Transverse colon (tissue), 4 donors: ENCODE measurements around the gene CLDN4.
A peak's percentile ranks its signal among the peaks of the same experiment; 100 is the strongest.

Source experiments
- POLR2AphosphoS5 ChIP-seq, 3 donors: sonication (generic); formaldehyde crosslinking; IDR thresholded peaks; one replicate each; pipeline ENCODE4 v1.6.1; 2016; ENCODE audit warnings: antibody characterized with exemption in 3 of 3
- TF ChIP-seq, protein P1 (sequence below), 5 experiments: fragments of 200-600 bp in 3 of 5; fragments of 450-650 bp in 2 of 5; sonication (generic) in 3 of 5; IDR thresholded peaks; 1 replicate in 2 of 5; 2 replicates in 3 of 5; pipeline ENCODE4 v1.5.1; 2016 to 2017; ENCODE audit warnings: antibody characterized with exemption in 5 of 5, inconsistent platforms in 3 of 5, mild to moderate bottlenecking in 2 of 5, moderate library complexity in 1 of 5

GRCh38 chr7:73799282-73800141 lies 31.3 kb upstream of the CLDN4 start:
- peak in 1 of 3 donors; percentile 28 for TF ChIP-seq POLR2AphosphoS5 (IDR thresholded peaks at IDR 0.05)
- TF ChIP-seq, protein P1, sequence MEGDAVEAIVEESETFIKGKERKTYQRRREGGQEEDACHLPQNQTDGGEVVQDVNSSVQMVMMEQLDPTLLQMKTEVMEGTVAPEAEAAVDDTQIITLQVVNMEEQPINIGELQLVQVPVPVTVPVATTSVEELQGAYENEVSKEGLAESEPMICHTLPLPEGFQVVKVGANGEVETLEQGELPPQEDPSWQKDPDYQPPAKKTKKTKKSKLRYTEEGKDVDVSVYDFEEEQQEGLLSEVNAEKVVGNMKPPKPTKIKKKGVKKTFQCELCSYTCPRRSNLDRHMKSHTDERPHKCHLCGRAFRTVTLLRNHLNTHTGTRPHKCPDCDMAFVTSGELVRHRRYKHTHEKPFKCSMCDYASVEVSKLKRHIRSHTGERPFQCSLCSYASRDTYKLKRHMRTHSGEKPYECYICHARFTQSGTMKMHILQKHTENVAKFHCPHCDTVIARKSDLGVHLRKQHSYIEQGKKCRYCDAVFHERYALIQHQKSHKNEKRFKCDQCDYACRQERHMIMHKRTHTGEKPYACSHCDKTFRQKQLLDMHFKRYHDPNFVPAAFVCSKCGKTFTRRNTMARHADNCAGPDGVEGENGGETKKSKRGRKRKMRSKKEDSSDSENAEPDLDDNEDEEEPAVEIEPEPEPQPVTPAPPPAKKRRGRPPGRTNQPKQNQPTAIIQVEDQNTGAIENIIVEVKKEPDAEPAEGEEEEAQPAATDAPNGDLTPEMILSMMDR (IDR thresholded peaks at IDR 0.05) = no peak
